ENCODE measurements around the gene ABCF3. TPM values are rescaled to one million over a fixed set of nuclear protein-coding genes. Genes with fewer than 3 reads are reported as not detected.

Gene ABCF3
- total and polyA plus RNA-seq, 2 experiments from 2014 or later: 47.8 to 59.1 TPM

DNA sequence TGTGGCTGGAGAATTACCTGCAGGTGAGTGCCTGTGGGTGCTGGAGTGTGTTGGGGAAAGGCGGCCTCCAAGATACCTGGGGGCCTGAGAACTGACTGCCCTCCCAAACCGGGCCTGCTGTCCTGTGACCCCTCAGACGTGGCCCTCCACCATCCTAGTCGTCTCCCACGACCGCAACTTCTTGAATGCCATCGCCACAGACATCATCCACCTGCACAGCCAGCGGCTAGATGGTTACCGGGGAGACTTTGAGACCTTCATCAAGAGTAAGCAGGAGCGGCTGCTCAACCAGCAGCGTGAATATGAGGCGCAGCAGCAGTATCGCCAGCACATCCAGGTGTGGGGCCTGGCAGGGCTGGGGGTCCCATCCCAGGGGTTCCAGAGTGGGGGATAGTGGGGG lies 3.4 kb downstream of the ABCF3 start:
- H2AFZ ChIP-seq: no peak overlapping the region
- H3K36me3 ChIP-seq (ENCODE audit: low read depth): peaks cover 33% of the 10 kb centered on the region
- no peak for DNase-seq
- no peak for TF ChIP-seq EZH2phosphoT487 (IDR thresholded peaks at IDR 0.05; ENCODE audit: insufficient read depth, low read depth)
- no peak for TF ChIP-seq EZH2 (IDR thresholded peaks at IDR 0.05; ENCODE audit: insufficient read depth, poor library complexity, severe bottlenecking)
- in situ Hi-C loops (cut with MboI): no loop called here
- H3K9me3 ChIP-seq (ENCODE audit: low read depth): no peaks in the 10 kb centered on the region
- no peak overlapping the region for H3K4me3 ChIP-seq
- WGBS, 2 experiments (ENCODE audit: low coverage in 1 of 2, low lambda C conversion rate in 2 of 2, missing lambda C conversion rate in 2 of 2): 94 to 97% methylated on average over 13 of the region's 13 CpGs
- peaks cover 17% of the 10 kb centered on the region for H3F3A ChIP-seq (ENCODE audit: insufficient read depth)
- H3K4me1 ChIP-seq (ENCODE audit: insufficient read depth): peaks cover 6% of the 10 kb centered on the region; the same call in 1 of the 2 replicates
- H3K79me2 ChIP-seq (ENCODE audit: insufficient read depth): peaks cover 65% of the 10 kb centered on the region
- no peaks in the 10 kb centered on the region for H4K20me1 ChIP-seq (ENCODE audit: insufficient read depth)
- H3K9ac ChIP-seq: no peak overlapping the region
- H3K4me2 ChIP-seq (ENCODE audit: unreplicated experiment): no peak overlapping the region
- H3K9me2 ChIP-seq (ENCODE audit: insufficient read depth): no peaks in the 10 kb centered on the region
- no peak overlapping the region for H3K27ac ChIP-seq
- H3K27me3 ChIP-seq (replicated peaks; ENCODE audit: insufficient read depth): no peaks in the 10 kb centered on the region

DNA sequence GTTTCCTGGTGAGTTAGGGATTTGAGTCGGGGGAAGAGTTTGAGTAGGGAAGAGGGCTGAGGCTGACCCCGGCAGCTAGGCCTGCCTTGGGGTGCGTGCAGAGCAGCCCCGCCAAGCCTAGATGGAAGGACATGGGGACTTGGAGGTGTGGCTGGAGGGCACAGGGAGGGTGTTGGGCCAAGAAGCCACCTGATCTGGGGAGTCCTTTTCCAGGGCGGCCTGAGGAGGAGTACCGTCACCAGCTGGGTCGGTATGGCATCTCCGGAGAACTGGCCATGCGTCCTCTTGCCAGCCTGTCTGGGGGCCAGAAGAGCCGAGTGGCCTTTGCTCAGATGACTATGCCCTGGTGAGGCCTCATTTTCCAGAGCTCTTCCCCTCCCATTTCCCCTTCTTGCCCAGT lies 6.9 kb downstream of the ABCF3 start:
- H3K27me3 ChIP-seq (replicated peaks; ENCODE audit: insufficient read depth): no peaks in the 10 kb centered on the region
- H3K36me3 ChIP-seq (ENCODE audit: low read depth): peaks cover 32% of the 10 kb centered on the region
- no peaks in the 10 kb centered on the region for H4K20me1 ChIP-seq (ENCODE audit: insufficient read depth)
- TF ChIP-seq EZH2phosphoT487 (IDR thresholded peaks at IDR 0.05; ENCODE audit: insufficient read depth, low read depth): no peak
- H3K9me2 ChIP-seq (ENCODE audit: insufficient read depth): no peaks in the 10 kb centered on the region
- no peaks in the 10 kb centered on the region for H3K4me1 ChIP-seq (ENCODE audit: insufficient read depth)
- no peak overlapping the region for H3K27ac ChIP-seq
- H3K79me2 ChIP-seq (ENCODE audit: insufficient read depth): peaks cover 47% of the 10 kb centered on the region
- no peaks in the 10 kb centered on the region for H3K9me3 ChIP-seq (ENCODE audit: low read depth)
- whole genome bisulfite sequencing, 2 experiments (ENCODE audit: low coverage in 1 of 2, low lambda C conversion rate in 2 of 2, missing lambda C conversion rate in 2 of 2): 94 to 100% methylated on average over 6 to 9 of the region's 10 CpGs
- no peak overlapping the region for H3K9ac ChIP-seq
- H2AFZ ChIP-seq: no peak overlapping the region
- no peak overlapping the region for H3K4me3 ChIP-seq
- H3F3A ChIP-seq (ENCODE audit: insufficient read depth): no peaks in the 10 kb centered on the region
- no peak overlapping the region for H3K4me2 ChIP-seq (ENCODE audit: unreplicated experiment)
- DNase-seq: no peak
- in situ Hi-C loops (cut with MboI): no loop called here

- H3K9me3 ChIP-seq (ENCODE audit: low read depth): no peaks in the 10 kb centered on the region
- no peaks in the 10 kb centered on the region for H3K27me3 ChIP-seq (replicated peaks; ENCODE audit: insufficient read depth)
- H3F3A ChIP-seq (ENCODE audit: insufficient read depth): no peaks in the 10 kb centered on the region
- peaks cover 35% of the 10 kb centered on the region for H3K79me2 ChIP-seq (ENCODE audit: insufficient read depth)
- no peak overlapping the region for H3K4me3 ChIP-seq
- H2AFZ ChIP-seq: no peak overlapping the region
- in situ Hi-C loops (cut with MboI): no loop called here
- no peaks in the 10 kb centered on the region for H4K20me1 ChIP-seq (ENCODE audit: insufficient read depth)
- no peak for TF ChIP-seq EZH2phosphoT487 (IDR thresholded peaks at IDR 0.05; ENCODE audit: insufficient read depth, low read depth)
- no peak for TF ChIP-seq EZH2 (IDR thresholded peaks at IDR 0.05; ENCODE audit: insufficient read depth, poor library complexity, severe bottlenecking)
- no peak overlapping the region for H3K9ac ChIP-seq
- no peaks in the 10 kb centered on the region for H3K9me2 ChIP-seq (ENCODE audit: insufficient read depth)
- H3K4me2 ChIP-seq (ENCODE audit: unreplicated experiment): no peak overlapping the region
- DNase-seq: no peak
- peaks cover 32% of the 10 kb centered on the region for H3K36me3 ChIP-seq (ENCODE audit: low read depth)
- WGBS, 2 experiments (ENCODE audit: low coverage in 1 of 2, low lambda C conversion rate in 2 of 2, missing lambda C conversion rate in 2 of 2): 72% methylated on average over 9 of the region's 9 CpGs
- H3K4me1 ChIP-seq (ENCODE audit: insufficient read depth): no peaks in the 10 kb centered on the region
- no peak overlapping the region for H3K27ac ChIP-seq
Observed at GRCh38 chr3:184193991-184194539, 8.1 kb downstream of the ABCF3 start.

DNA sequence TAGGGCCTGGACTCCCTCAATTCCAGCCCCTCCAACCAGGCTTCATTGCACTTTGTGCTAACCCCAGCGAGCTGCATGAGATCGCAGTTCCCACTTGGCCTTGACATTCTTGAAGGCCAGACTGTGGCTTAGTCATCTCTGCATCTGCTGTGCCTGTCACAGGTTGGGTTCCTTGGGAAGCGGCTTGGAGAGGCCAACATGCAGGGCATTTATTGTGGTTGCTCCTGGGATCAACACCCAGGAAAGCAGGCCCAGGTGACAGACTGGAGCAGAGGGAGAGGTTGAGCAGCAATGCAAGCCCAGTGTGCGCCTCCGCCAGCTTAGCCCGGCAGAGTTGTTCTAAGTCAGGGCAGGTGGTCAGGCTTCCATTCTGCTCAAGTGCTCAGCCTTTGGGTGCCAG lies 10.5 kb downstream of the ABCF3 start:
- in situ Hi-C loops (cut with MboI): no loop called here
- Histone ChIP-seq H3K4me3 (no peak overlapping the region), H3K36me3 (ENCODE audit: low read depth) (peaks cover 9% of the 10 kb centered on the region; the same call in 1 of the 2 replicates), H3F3A (ENCODE audit: insufficient read depth) (no peaks in the 10 kb centered on the region), H3K9me3 (ENCODE audit: low read depth) (no peaks in the 10 kb centered on the region), H4K20me1 (ENCODE audit: insufficient read depth) (no peaks in the 10 kb centered on the region), H2AFZ (no peak overlapping the region), H3K27ac (no peak overlapping the region), H3K79me2 (ENCODE audit: insufficient read depth) (peaks cover 11% of the 10 kb centered on the region; the same call in 1 of the 2 replicates), H3K9me2 (ENCODE audit: insufficient read depth) (no peaks in the 10 kb centered on the region), H3K4me1 (ENCODE audit: insufficient read depth) (no peaks in the 10 kb centered on the region), H3K4me2 (ENCODE audit: unreplicated experiment) (no peak overlapping the region), H3K9ac (no peak overlapping the region), H3K27me3 (replicated peaks; ENCODE audit: insufficient read depth) (no peaks in the 10 kb centered on the region)
- DNase-seq: no peak
- TF ChIP-seq EZH2phosphoT487 (IDR thresholded peaks at IDR 0.05; ENCODE audit: insufficient read depth, low read depth) (no peak), EZH2 (IDR thresholded peaks at IDR 0.05; ENCODE audit: insufficient read depth, poor library complexity, severe bottlenecking) (no peak)
- 76 to 80% methylated on average over 6 of the region's 6 CpGs for WGBS, 2 experiments (ENCODE audit: low coverage in 1 of 2, low lambda C conversion rate in 2 of 2, missing lambda C conversion rate in 2 of 2)

DNA sequence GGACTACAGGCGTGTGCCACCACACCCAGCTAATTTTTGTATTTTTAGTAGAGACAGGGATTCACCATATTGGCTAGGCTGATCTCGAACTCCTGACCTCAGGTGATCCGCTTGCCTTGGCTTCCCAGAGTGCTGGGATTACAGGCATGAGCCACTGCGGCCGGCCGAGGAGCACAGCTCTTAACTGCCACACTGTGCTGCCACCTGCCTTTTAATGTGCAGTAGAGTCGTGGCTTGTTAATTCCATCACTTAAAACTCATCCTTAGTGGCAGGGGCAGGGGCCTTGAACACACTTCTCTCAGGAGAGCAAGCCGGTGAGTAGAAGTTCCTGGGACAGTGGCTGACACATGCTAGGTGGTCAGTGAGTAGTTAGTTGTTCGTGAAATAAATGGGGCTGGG lies 12.5 kb downstream of the ABCF3 start:
- Histone ChIP-seq H3K9me3 (ENCODE audit: low read depth) (no peaks in the 10 kb centered on the region), H3K27me3 (replicated peaks; ENCODE audit: insufficient read depth) (no peaks in the 10 kb centered on the region), H3K79me2 (ENCODE audit: insufficient read depth) (no peaks in the 10 kb centered on the region), H3K9me2 (ENCODE audit: insufficient read depth) (no peaks in the 10 kb centered on the region), H3K4me2 (ENCODE audit: unreplicated experiment) (no peak overlapping the region), H2AFZ (no peak overlapping the region), H4K20me1 (ENCODE audit: insufficient read depth) (no peaks in the 10 kb centered on the region), H3K4me1 (ENCODE audit: insufficient read depth) (no peaks in the 10 kb centered on the region), H3K36me3 (ENCODE audit: low read depth) (no peaks in the 10 kb centered on the region; the same call in 1 of the 2 replicates), H3K9ac (no peak overlapping the region), H3K4me3 (no peak overlapping the region), H3F3A (ENCODE audit: insufficient read depth) (no peaks in the 10 kb centered on the region), H3K27ac (no peak overlapping the region)
- in situ Hi-C loops (cut with MboI): no loop called here
- no peak for TF ChIP-seq EZH2 (IDR thresholded peaks at IDR 0.05; ENCODE audit: insufficient read depth, poor library complexity, severe bottlenecking)
- TF ChIP-seq EZH2phosphoT487 (IDR thresholded peaks at IDR 0.05; ENCODE audit: insufficient read depth, low read depth): no peak
- DNase-seq: no peak
- WGBS, 2 experiments (ENCODE audit: low coverage in 1 of 2, low lambda C conversion rate in 2 of 2, missing lambda C conversion rate in 2 of 2): 78 to 82% methylated on average over 9 of the region's 9 CpGs
